HEK293 (cell line): ENCODE results near the gene MALSU1.

Source experiments
- CTCF ChIA-PET: fragments of 350-600 bp; formaldehyde crosslinking; extraction: SDS; loops from one replicate; lab custom pipeline; 2021; ENCODE audit warnings: antibody characterized with exemption; lab: Yijun Ruan, JAX
- POLR2A ChIA-PET: fragments of 300-600 bp; formaldehyde crosslinking; extraction: SDS; loops from one replicate; lab custom pipeline; 2020; ENCODE audit warnings: antibody characterized with exemption, inconsistent platforms; lab: Yijun Ruan, JAX
- H3K27ac ChIP-seq: fragments of 200-500 bp; sonication (Bioruptor generic); 2 replicates; pipeline ENCODE4 v1.5.1; 2014; ENCODE audit warnings: low read depth, low read length, control low read depth, inconsistent platforms; ENCODE audit errors: extremely low read depth
- H3K36me3 ChIP-seq, 2 experiments: fragments of 200-500 bp in 1 of 2; sonication (Bioruptor generic) in 1 of 2; 1 replicate in 1 of 2; 2 replicates in 1 of 2; pipeline ENCODE4 v1.5.1; 2014 to 2017; ENCODE audit warnings: inconsistent platforms in 2 of 2, low read length in 2 of 2; ENCODE audit not compliant: control insufficient read depth in 2 of 2, insufficient read depth in 1 of 2
- H3K4me1 ChIP-seq: fragments of 200-500 bp; sonication (Bioruptor generic); 2 replicates; pipeline ENCODE4 v1.5.1; 2014; ENCODE audit warnings: mild to moderate bottlenecking, low read length, inconsistent platforms; ENCODE audit not compliant: control insufficient read depth, insufficient read depth
- H3K4me3 ChIP-seq: 2 replicates; pipeline ENCODE4 v1.5.1; 2011; ENCODE audit warnings: low read depth, mild to moderate bottlenecking, control low read depth, low read length, moderate library complexity
- H3K9me3 ChIP-seq: fragments of 200-500 bp; sonication (Bioruptor generic); 2 replicates; pipeline ENCODE4 v1.5.1; 2014; ENCODE audit warnings: low read depth, low read length, inconsistent platforms; ENCODE audit not compliant: control insufficient read depth, insufficient read depth
- HOXA7 ChIP-seq: sonication (generic); formaldehyde crosslinking; IDR thresholded peaks from 2 replicates; pipeline ENCODE4 v1.8.1; 2022; ENCODE audit warnings: missing genetic modification reagents, borderline replicate concordance
- IKZF3 ChIP-seq: fragments of 450-650 bp; IDR thresholded peaks from 2 replicates; pipeline ENCODE4 v1.5.0; 2018; ENCODE audit warnings: missing biosample characterization, mild to moderate bottlenecking, missing genetic modification characterization, moderate library complexity
- OVOL3 ChIP-seq: fragments of 450-650 bp; formaldehyde crosslinking; IDR thresholded peaks from 2 replicates; pipeline ENCODE4 v1.5.1; 2016; ENCODE audit warnings: missing biosample characterization, missing genetic modification characterization
- ZBTB8A ChIP-seq: fragments of 450-650 bp; formaldehyde crosslinking; IDR thresholded peaks from 2 replicates; pipeline ENCODE4 v1.5.1; 2016; ENCODE audit warnings: missing biosample characterization, missing genetic modification characterization
- ZEB2 ChIP-seq: fragments of 450-650 bp; formaldehyde crosslinking; IDR thresholded peaks from 2 replicates; pipeline ENCODE4 v1.5.1; 2016; ENCODE audit warnings: missing biosample characterization, missing genetic modification characterization
- ZNF175 ChIP-seq: fragments of 450-650 bp; formaldehyde crosslinking; IDR thresholded peaks from 2 replicates; pipeline ENCODE4 v1.5.1; 2016; ENCODE audit warnings: missing biosample characterization, missing genetic modification characterization
- ZNF23 ChIP-seq: fragments of 450-650 bp; formaldehyde crosslinking; IDR thresholded peaks from 2 replicates; pipeline ENCODE4 v1.5.1; 2016; ENCODE audit warnings: missing biosample characterization, missing genetic modification characterization, borderline replicate concordance
- ZNF560 ChIP-seq: fragments of 450-650 bp; formaldehyde crosslinking; IDR thresholded peaks from 2 replicates; pipeline ENCODE4 v1.5.1; 2017; ENCODE audit warnings: missing biosample characterization, missing genetic modification characterization, borderline replicate concordance
- ZNF629 ChIP-seq: fragments of 450-650 bp; formaldehyde crosslinking; IDR thresholded peaks from 2 replicates; pipeline ENCODE4 v1.5.1; 2017; ENCODE audit warnings: missing biosample characterization, missing genetic modification characterization
- ZNF843 ChIP-seq: fragments of 450-650 bp; formaldehyde crosslinking; IDR thresholded peaks from 2 replicates; pipeline ENCODE4 v1.5.1; 2016; ENCODE audit warnings: missing biosample characterization, missing genetic modification characterization
- ZXDB ChIP-seq: fragments of 450-650 bp; formaldehyde crosslinking; IDR thresholded peaks from 2 replicates; pipeline ENCODE4 v1.5.1; 2016; ENCODE audit warnings: missing biosample characterization, missing genetic modification characterization
- TF ChIP-seq, protein P1 (sequence below): fragments of 450-650 bp; formaldehyde crosslinking; IDR thresholded peaks from 2 replicates; pipeline ENCODE4 v1.5.1; 2016; ENCODE audit warnings: missing biosample characterization, missing genetic modification characterization
- TF ChIP-seq, protein P2 (sequence below): fragments of 450-650 bp; formaldehyde crosslinking; IDR thresholded peaks from 2 replicates; pipeline ENCODE4 v1.5.1; 2017; ENCODE audit warnings: missing biosample characterization, missing genetic modification characterization
- TF ChIP-seq, protein P3 (sequence below): fragments of 450-650 bp; formaldehyde crosslinking; IDR thresholded peaks from 2 replicates; pipeline ENCODE4 v1.5.1; 2017; ENCODE audit warnings: missing biosample characterization, missing genetic modification characterization
- TF ChIP-seq, protein P4 (sequence below): fragments of 450-650 bp; formaldehyde crosslinking; IDR thresholded peaks from 2 replicates; pipeline ENCODE4 v1.5.1; 2016; ENCODE audit warnings: missing biosample characterization, missing genetic modification characterization
- TF ChIP-seq, protein P5 (sequence below): fragments of 450-650 bp; formaldehyde crosslinking; IDR thresholded peaks from 2 replicates; pipeline ENCODE4 v1.5.1; 2016; ENCODE audit warnings: missing biosample characterization, missing genetic modification characterization

The MALSU1 gene

DNA sequence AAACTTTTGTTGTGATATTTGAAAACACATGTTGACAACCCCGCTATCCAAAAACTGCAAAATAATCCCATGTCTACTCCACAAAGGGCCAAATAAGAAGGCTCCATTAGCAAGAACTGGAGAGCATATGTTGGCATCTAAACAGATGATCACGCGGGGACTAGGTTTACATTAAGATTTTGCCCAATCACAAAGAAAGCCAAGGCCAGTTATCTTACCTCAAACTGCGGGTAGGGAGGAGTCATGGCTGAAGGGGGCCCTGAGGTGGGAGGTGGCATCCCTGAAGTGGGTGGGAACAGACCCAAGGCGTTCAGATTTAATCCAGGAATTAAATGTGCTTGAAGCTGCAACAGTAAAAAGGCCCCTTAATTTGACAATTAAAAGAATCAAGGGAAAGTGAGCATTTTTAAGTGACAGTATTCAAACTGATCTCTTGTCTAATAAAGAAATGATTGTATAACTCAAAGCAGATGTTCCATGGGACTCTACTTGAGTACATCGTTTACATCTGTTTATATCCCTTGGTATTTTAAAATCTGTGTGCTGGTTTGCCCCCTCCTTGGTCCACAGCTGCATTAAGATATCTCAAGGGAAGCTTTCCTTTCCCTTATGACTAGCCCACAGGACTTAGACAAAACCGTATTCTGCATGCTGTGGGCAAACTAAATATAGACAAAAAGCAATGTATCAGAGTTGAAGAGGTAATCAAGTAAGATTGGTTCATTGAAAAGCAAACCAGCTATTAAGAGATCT is 42.9 kb downstream of the MALSU1 start:
- H3K36me3 ChIP-seq = peaks cover 23 to 86% of the 10 kb centered on the region in 2 experiments
- TF ChIP-seq ZNF560 (no peak), ZEB2 (no peak)
- TF ChIP-seq, protein P1, sequence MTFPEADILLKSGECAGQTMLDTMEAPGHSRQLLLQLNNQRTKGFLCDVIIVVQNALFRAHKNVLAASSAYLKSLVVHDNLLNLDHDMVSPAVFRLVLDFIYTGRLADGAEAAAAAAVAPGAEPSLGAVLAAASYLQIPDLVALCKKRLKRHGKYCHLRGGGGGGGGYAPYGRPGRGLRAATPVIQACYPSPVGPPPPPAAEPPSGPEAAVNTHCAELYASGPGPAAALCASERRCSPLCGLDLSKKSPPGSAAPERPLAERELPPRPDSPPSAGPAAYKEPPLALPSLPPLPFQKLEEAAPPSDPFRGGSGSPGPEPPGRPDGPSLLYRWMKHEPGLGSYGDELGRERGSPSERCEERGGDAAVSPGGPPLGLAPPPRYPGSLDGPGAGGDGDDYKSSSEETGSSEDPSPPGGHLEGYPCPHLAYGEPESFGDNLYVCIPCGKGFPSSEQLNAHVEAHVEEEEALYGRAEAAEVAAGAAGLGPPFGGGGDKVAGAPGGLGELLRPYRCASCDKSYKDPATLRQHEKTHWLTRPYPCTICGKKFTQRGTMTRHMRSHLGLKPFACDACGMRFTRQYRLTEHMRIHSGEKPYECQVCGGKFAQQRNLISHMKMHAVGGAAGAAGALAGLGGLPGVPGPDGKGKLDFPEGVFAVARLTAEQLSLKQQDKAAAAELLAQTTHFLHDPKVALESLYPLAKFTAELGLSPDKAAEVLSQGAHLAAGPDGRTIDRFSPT (tag by site-specific recombination) = no peak
- TF ChIP-seq, protein P2, sequence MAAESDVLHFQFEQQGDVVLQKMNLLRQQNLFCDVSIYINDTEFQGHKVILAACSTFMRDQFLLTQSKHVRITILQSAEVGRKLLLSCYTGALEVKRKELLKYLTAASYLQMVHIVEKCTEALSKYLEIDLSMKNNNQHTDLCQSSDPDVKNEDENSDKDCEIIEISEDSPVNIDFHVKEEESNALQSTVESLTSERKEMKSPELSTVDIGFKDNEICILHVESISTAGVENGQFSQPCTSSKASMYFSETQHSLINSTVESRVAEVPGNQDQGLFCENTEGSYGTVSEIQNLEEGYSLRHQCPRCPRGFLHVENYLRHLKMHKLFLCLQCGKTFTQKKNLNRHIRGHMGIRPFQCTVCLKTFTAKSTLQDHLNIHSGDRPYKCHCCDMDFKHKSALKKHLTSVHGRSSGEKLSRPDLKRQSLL (tag by site-specific recombination) = no peak
- TF ChIP-seq, all 188 proteins: peak for 0
- no peaks in the 10 kb centered on the region; the same call in 1 of the 2 replicates for H3K9me3 ChIP-seq
- ChIA-PET CTCF (interaction anchor here (0.6 kb wide), 1 partner anchor 88 kb away, joined by 3 read pairs; no protein-coding TSS in a partner anchor), POLR2A (no interaction called here)
- H3K4me1 ChIP-seq = peaks cover 2% of the 10 kb centered on the region; the same call in 1 of the 2 replicates
- no peak overlapping the region for H3K4me3 ChIP-seq
- no peak overlapping the region for H3K27ac ChIP-seq

DNA sequence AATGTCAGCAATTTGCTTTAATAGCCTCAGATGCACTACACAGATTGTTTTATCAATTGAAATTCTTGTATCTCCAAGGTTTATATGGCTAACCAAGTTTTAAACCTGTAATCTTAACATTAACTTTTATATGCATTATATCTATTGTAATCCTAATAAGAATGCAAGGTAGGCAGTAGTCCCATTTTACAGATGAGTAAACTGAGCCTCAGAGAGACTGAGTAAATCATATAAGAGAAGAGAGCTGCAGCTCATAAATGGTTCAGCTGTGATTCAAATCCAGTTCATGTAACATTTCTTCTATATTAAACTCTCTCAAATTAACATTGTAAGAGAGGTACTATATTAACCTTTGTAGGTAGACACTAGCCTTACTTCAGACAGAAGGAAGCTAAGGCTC is 44.0 kb downstream of the MALSU1 start:
- peaks cover 12% of the 10 kb centered on the region for H3K4me1 ChIP-seq
- H3K36me3 ChIP-seq = peaks cover 16 to 80% of the 10 kb centered on the region in 2 experiments
- ChIA-PET CTCF (interaction anchor here (0.5 to 1.0 kb wide), 3 partner anchors 10 to 81 kb away, joined by 3 to 4 read pairs (median 3); no protein-coding TSS in a partner anchor), POLR2A (interaction anchor here (0.8 kb wide), 1 partner anchor 27 kb away, joined by 4 read pairs; no protein-coding TSS in a partner anchor)
- H3K27ac ChIP-seq = no peak overlapping the region
- H3K9me3 ChIP-seq = no peaks in the 10 kb centered on the region
- no peak overlapping the region for H3K4me3 ChIP-seq
- TF ChIP-seq HOXA7 (CRISPR knock-in tag) (no peak), ZXDB (tag by site-specific recombination) (no peak), OVOL3 (no peak), ZNF23 (tag by site-specific recombination) (no peak), IKZF3 (no peak), ZNF175 (no peak), ZBTB8A (tag by site-specific recombination) (no peak), ZNF843 (tag by site-specific recombination) (no peak)
- TF ChIP-seq, protein P3, sequence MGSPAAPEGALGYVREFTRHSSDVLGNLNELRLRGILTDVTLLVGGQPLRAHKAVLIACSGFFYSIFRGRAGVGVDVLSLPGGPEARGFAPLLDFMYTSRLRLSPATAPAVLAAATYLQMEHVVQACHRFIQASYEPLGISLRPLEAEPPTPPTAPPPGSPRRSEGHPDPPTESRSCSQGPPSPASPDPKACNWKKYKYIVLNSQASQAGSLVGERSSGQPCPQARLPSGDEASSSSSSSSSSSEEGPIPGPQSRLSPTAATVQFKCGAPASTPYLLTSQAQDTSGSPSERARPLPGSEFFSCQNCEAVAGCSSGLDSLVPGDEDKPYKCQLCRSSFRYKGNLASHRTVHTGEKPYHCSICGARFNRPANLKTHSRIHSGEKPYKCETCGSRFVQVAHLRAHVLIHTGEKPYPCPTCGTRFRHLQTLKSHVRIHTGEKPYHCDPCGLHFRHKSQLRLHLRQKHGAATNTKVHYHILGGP = no peak

DNA sequence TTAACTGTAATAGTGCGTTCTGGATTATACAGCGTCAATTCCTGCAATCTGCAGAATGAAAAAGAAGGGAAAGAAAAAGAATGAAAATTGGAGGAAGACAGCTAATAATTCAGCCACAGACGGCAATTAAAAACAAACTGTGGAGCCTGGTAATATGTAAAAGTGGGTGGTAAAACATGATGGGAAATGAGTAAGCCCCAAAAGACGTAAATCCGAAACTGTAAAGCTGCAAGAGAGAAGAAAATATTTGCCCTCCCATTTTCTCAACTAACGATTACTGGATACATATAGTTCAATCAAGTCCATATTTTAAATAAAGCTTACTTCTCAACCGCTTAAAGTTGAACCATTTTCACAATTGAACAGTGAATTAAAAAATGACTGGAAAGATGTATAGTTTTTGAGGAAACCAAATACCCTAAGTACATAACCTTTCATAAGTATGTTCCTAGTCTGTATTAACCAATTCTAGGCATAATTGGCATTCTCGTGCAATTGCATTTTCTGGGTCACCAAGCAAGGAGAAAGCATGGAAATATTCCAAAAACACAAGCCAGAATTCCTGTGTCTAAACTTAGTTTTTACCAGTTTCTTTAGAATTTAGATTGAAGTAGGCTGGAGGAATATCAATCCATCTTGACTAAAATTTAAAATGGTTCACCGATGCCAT is 44.8 kb downstream of the MALSU1 start:
- Histone ChIP-seq H3K4me1 (peaks cover 18% of the 10 kb centered on the region), H3K9me3 (no peaks in the 10 kb centered on the region), H3K36me3 (peaks cover 13 to 77% of the 10 kb centered on the region in 2 experiments; a peak in 2 of 3 replicates), H3K27ac (no peak overlapping the region), H3K4me3 (no peak overlapping the region)
- ChIA-PET CTCF (interaction anchor here (0.6 to 1.0 kb wide), 2 partner anchors 14 to 100 kb away, joined by 3 to 4 read pairs; no protein-coding TSS in a partner anchor), POLR2A (interaction anchor here (0.8 kb wide), 1 partner anchor 28 kb away, joined by 4 read pairs; no protein-coding TSS in a partner anchor)
- no peak for TF ChIP-seq ZNF629 (tag by site-specific recombination)
- TF ChIP-seq, protein P4, sequence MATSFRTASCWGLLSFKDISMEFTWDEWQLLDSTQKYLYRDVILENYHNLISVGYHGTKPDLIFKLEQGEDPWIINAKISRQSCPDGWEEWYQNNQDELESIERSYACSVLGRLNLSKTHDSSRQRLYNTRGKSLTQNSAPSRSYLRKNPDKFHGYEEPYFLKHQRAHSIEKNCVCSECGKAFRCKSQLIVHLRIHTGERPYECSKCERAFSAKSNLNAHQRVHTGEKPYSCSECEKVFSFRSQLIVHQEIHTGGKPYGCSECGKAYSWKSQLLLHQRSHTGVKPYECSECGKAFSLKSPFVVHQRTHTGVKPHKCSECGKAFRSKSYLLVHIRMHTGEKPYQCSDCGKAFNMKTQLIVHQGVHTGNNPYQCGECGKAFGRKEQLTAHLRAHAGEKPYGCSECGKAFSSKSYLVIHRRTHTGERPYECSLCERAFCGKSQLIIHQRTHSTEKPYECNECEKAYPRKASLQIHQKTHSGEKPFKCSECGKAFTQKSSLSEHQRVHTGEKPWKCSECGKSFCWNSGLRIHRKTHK (tag by site-specific recombination) = no peak
- TF ChIP-seq, protein P5, sequence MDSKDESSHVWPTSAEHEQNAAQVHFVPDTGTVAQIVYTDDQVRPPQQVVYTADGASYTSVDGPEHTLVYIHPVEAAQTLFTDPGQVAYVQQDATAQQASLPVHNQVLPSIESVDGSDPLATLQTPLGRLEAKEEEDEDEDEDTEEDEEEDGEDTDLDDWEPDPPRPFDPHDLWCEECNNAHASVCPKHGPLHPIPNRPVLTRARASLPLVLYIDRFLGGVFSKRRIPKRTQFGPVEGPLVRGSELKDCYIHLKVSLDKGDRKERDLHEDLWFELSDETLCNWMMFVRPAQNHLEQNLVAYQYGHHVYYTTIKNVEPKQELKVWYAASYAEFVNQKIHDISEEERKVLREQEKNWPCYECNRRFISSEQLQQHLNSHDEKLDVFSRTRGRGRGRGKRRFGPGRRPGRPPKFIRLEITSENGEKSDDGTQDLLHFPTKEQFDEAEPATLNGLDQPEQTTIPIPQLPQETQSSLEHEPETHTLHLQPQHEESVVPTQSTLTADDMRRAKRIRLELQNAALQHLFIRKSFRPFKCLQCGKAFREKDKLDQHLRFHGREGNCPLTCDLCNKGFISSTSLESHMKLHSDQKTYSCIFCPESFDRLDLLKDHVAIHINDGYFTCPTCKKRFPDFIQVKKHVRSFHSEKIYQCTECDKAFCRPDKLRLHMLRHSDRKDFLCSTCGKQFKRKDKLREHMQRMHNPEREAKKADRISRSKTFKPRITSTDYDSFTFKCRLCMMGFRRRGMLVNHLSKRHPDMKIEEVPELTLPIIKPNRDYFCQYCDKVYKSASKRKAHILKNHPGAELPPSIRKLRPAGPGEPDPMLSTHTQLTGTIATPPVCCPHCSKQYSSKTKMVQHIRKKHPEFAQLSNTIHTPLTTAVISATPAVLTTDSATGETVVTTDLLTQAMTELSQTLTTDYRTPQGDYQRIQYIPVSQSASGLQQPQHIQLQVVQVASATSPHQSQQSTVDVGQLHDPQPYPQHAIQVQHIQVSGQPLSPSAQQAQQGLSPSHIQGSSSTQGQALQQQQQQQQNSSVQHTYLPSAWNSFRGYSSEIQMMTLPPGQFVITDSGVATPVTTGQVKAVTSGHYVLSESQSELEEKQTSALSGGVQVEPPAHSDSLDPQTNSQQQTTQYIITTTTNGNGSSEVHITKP (tag by site-specific recombination) = no peak
- TF ChIP-seq, protein P3 = no peak
